Spinal cord (tissue), 10 donors: Measurements from ENCODE around the gene EDRF1. TPM values are rescaled to one million over a fixed set of nuclear protein-coding genes. Genes with fewer than 3 reads are reported as not detected.
A peak's percentile ranks its signal among the peaks of the same experiment; 100 is the strongest.
"Not testable (repeated sequence)": the region's sequence is repeated elsewhere in the genome, so short reads cannot be mapped to it uniquely, and the experiment has no call there.

Experiments
- DNase-seq, 6 donors: peaks; one replicate each; pipeline versions ENCODE4 v3.0.0 to v3.0.0-alpha.2; 2013 to 2015; ENCODE audit warnings: low spot score in 6 of 6, low read depth in 4 of 6
- H3K27ac ChIP-seq: one replicate; pipeline ENCODE4 v1.5.1; 2013; ENCODE audit warnings: low read depth, low read length, control low read depth
- H3K27me3 ChIP-seq: one replicate; pipeline ENCODE4 v1.6.1; 2013; ENCODE audit warnings: low read length; ENCODE audit not compliant: control insufficient read depth, insufficient read depth
- H3K36me3 ChIP-seq: one replicate; pipeline ENCODE4 v1.6.1; 2013; ENCODE audit warnings: low read length; ENCODE audit not compliant: control insufficient read depth, insufficient read depth
- H3K4me1 ChIP-seq: one replicate; pipeline ENCODE4 v1.6.1; 2013; ENCODE audit warnings: low read length; ENCODE audit not compliant: control insufficient read depth, insufficient read depth
- H3K4me3 ChIP-seq: one replicate; pipeline ENCODE4 v1.5.1; 2013; ENCODE audit warnings: low read depth, low read length, control low read depth
- H3K9me3 ChIP-seq: one replicate; pipeline ENCODE4 v1.6.1; 2013; ENCODE audit warnings: low read length; ENCODE audit not compliant: control insufficient read depth, insufficient read depth
- WGBS: methylation state at CpG from one replicate; pipeline ENCODE4 v1.1.5; 2013; ENCODE audit warnings: missing lambda C conversion rate; ENCODE audit not compliant: insufficient coverage; 5-methylcytosine and 5-hydroxymethylcytosine counted together
- polyA plus RNA-seq, 2 donors: library from polyadenylated mRNA; unstranded; fragments of 120-200 nt; gene quantifications; one replicate each; pipeline ENCODE4 v1.2.1, GENCODE V29; 2013; ENCODE audit not compliant: insufficient read length in 2 of 2
- total RNA-seq, 2 donors: library from RNA; depleted of rRNA in 1 of 2; stranded (reverse); fragments of 120-200 nt in 1 of 2; fragments of >200 nt in 1 of 2; gene quantifications; one replicate each; pipeline versions ENCODE4 v1.2.3 to v1.2.4, GENCODE V29; 2013 to 2014
- donor health status: healthy.

Gene EDRF1
- total and polyA plus RNA-seq, 4 donors: 30.6 to 37.6 (median 34.2) TPM

DNA sequence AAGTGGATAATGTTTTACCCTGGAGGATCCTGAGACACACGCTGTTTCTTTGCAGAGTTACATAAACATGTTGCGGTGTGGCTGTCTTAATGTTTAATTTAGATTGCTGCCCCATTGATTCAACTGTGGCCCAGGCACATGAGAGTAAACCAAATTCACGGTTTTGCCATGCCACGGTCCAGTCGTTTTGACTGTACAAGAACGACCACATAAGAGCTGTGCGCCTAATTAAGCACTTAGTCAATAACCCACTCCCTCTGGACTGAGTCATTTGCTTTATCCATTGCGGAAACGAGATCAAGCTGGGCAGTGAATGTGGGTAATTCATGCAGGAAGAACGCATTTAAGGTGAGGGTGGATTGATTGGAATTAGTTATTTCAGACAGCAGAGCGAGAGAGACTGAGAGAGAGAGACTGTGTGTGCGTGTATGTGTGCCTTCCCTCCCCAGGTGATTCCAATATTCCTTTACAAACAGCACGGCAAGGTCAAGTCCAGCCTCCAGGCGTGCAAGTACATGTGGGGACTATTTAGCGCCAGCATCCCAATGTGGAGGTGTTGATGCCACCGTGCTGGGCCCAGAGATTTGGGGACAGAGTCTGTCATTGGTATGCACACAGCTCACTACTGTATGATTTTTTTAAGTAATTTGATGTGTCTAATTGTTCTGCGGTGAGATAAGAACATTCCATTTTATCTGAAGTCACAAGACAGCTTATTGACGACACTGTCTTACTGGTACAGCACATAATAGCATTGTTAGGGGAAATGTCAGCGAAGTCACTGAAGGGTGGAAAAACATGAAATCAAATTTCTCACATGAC, 28.1 kb upstream of the EDRF1 start:
- H3K9me3 ChIP-seq: no peaks in the 10 kb centered on the region
- no peak overlapping the region for H3K4me3 ChIP-seq
- 54% methylated on average over 13 of the region's 19 CpGs for WGBS
- no peaks in the 10 kb centered on the region for H3K27me3 ChIP-seq
- H3K27ac ChIP-seq: no peak overlapping the region
- DNase-seq: peak in 1 of 6 donors; percentile 85
- no peaks in the 10 kb centered on the region for H3K4me1 ChIP-seq
- no peaks in the 10 kb centered on the region for H3K36me3 ChIP-seq

DNA sequence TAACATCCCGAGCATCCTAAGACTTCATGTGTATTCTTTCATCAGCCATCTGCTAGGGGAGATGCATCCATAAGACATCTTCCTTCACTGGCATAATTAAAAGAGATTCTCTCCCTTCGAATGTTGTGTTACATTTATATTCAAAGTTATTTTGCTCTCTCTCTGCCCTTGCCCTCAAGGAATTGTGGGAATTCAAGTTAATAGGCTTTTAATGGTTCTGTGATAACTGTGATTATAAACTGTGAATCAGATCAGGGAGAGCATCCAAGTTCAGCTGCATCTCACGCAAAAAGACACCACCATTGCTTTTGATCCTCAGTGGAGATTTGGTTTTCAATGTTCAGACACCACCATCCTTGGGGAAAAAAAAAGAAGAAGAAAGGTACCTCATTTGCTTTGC, 27.3 kb upstream of the EDRF1 start:
- Histone ChIP-seq H3K27ac (no peak overlapping the region), H3K4me1 (no peaks in the 10 kb centered on the region), H3K4me3 (no peak overlapping the region), H3K9me3 (no peaks in the 10 kb centered on the region), H3K27me3 (no peaks in the 10 kb centered on the region), H3K36me3 (no peaks in the 10 kb centered on the region)
- 50% methylated on average over 1 of the region's 3 CpGs for WGBS
- DNase-seq: peak in 2 of 6 donors; percentile 57 to 77

GRCh38 chr10:125692601-125693523, 26.6 kb upstream of the EDRF1 start:
- H3K4me3 ChIP-seq: no peak overlapping the region
- DNase-seq: peak in 2 of 6 donors; percentile 45 to 62
- WGBS: 75% methylated on average over 9 of the region's 12 CpGs

GRCh38 chr10:125693524-125693847, 26.0 kb upstream of the EDRF1 start:
- WGBS: 83% methylated on average over 2 of the region's 2 CpGs
- Histone ChIP-seq H3K27ac (no peak overlapping the region), H3K36me3 (no peaks in the 10 kb centered on the region), H3K4me3 (no peak overlapping the region), H3K9me3 (no peaks in the 10 kb centered on the region), H3K27me3 (no peaks in the 10 kb centered on the region), H3K4me1 (no peaks in the 10 kb centered on the region)
- DNase-seq: peak in 1 of 6 donors; percentile 26

More at GRCh38 chr10:125692601-125693523, 26.6 kb upstream of the EDRF1 start:
- no peaks in the 10 kb centered on the region for H3K36me3 ChIP-seq
- no peaks in the 10 kb centered on the region for H3K27me3 ChIP-seq
- H3K9me3 ChIP-seq: no peaks in the 10 kb centered on the region
- no peak overlapping the region for H3K27ac ChIP-seq
- no peaks in the 10 kb centered on the region for H3K4me1 ChIP-seq

DNA sequence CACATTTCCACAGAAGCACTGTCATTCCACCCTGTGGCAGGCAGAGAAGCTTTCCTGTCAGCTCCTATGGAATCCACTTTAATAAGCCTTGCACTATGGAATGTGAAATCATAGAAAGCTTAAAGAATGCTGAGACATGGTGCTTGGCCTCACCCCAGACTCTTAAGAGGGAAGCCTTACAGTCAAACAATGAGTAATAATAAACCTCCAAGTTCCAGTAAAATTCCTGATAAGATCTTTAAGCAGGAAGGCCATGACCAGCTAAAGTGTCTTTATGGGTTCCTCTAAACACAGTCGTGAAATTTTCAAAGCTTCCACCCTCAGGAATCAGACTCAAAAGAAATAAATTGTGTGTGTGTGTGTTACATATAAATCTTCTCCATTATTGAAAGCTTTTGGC, 24.6 kb upstream of the EDRF1 start:
- H3K36me3 ChIP-seq: no peaks in the 10 kb centered on the region
- H3K27ac ChIP-seq: no peak overlapping the region
- DNase-seq: no peak
- no peaks in the 10 kb centered on the region for H3K27me3 ChIP-seq
- no peak overlapping the region for H3K4me3 ChIP-seq
- no peaks in the 10 kb centered on the region for H3K9me3 ChIP-seq
- WGBS: no CpG with 5 or more reads among the region's 1 CpG
- no peaks in the 10 kb centered on the region for H3K4me1 ChIP-seq

DNA sequence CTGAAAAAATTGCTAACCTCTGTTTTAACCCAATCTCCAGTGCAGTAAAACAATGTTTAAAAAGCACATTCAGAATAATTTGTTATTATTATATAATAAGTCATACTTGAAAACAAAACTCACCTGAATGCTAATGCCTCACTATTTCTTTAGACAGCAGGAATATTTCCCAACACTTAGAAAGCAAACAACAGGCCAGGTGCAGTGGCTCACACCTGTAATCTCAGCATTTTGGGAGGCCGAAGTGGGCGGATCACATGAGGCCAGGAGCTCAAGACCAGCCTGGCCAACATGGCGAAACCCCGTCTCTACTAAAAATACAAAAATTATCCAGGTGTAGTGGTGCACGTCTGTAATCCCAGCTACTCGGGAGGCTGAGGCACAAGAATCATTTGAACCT, 22.6 kb upstream of the EDRF1 start:
- H3K36me3 ChIP-seq, H3K9me3 ChIP-seq, H3K27me3 ChIP-seq, H3K27ac ChIP-seq, H3K4me1 ChIP-seq, H3K4me3 ChIP-seq, DNase-seq: not testable (repeated sequence)
- WGBS: 97% methylated on average over 6 of the region's 6 CpGs

GRCh38 chr10:125698481-125698998, 21.0 kb upstream of the EDRF1 start:
- no peaks in the 10 kb centered on the region for H3K27me3 ChIP-seq
- H3K4me1 ChIP-seq: no peaks in the 10 kb centered on the region
- DNase-seq: no peak
- no peaks in the 10 kb centered on the region for H3K9me3 ChIP-seq
- H3K36me3 ChIP-seq: no peaks in the 10 kb centered on the region
- 77% methylated on average over 6 of the region's 9 CpGs for WGBS
- no peak overlapping the region for H3K4me3 ChIP-seq
- no peak overlapping the region for H3K27ac ChIP-seq

GRCh38 chr10:125699562-125700143, 19.9 kb upstream of the EDRF1 start:
- Histone ChIP-seq H3K9me3 (no peaks in the 10 kb centered on the region), H3K27ac (no peak overlapping the region), H3K27me3 (no peaks in the 10 kb centered on the region), H3K4me3 (no peak overlapping the region), H3K36me3 (no peaks in the 10 kb centered on the region), H3K4me1 (no peaks in the 10 kb centered on the region)
- DNase-seq: no peak
- 73% methylated on average over 3 of the region's 6 CpGs for WGBS

DNA sequence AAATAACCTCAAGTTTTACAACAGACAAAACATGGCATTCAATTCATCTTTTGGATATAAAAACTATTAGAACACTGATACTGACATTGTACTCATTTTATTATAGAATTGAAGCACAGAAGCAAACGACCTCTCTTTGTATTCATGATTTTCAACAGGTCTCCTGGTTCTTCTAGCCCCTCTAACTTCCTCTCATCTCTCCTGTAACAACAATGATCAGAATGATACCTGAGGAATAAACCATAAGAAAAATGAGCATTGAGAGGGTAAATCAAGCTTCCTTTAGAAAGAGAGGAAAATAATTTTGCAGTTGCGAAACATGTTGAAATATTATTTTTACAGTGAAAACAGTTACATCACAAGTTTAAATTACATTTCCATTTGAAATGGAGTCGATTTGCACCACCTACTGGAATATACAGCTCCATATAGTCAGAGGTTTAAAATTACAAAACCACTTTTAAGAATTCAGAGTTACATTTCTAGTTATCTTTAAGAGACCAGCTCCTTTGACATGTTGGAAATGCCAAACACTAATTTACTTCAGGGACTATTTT, 19.1 kb upstream of the EDRF1 start:
- H3K27ac ChIP-seq: no peak overlapping the region
- H3K27me3 ChIP-seq: no peaks in the 10 kb centered on the region
- no CpG with 5 or more reads among the region's 3 CpGs for WGBS
- DNase-seq: peak in 2 of 6 donors; percentile 44 to 76
- H3K9me3 ChIP-seq: no peaks in the 10 kb centered on the region
- H3K4me3 ChIP-seq: no peak overlapping the region
- H3K36me3 ChIP-seq: no peaks in the 10 kb centered on the region
- H3K4me1 ChIP-seq: no peaks in the 10 kb centered on the region
